Limb (tissue), 2 donors: ENCODE results near the gene CD151.
A peak's percentile ranks its signal among the peaks of the same experiment; 100 is the strongest.

Experiments used
- DNase-seq, 2 donors: peaks; one replicate each; pipeline ENCODE4 v3.0.0-alpha.2; 2016; ENCODE audit errors: extremely low spot score in 2 of 2

The CD151 gene

GRCh38 chr11:797296-798092 lies 35.3 kb upstream of the CD151 start:
- DNase-seq = peak; percentile 89

- peak; percentile 85 to 92 for DNase-seq
These were observed 34.5 kb upstream of the CD151 start, which contains the start of gene SLC25A22 for GRCh38 chr11:798093-798713. SLC25A22 (minus strand) TSS chr11:798281; CDS start chr11:795006, 3,275 bp downstream.

GRCh38 chr11:799641-800316 lies 33.0 kb upstream of the CD151 start:
- no peak for DNase-seq

DNA sequence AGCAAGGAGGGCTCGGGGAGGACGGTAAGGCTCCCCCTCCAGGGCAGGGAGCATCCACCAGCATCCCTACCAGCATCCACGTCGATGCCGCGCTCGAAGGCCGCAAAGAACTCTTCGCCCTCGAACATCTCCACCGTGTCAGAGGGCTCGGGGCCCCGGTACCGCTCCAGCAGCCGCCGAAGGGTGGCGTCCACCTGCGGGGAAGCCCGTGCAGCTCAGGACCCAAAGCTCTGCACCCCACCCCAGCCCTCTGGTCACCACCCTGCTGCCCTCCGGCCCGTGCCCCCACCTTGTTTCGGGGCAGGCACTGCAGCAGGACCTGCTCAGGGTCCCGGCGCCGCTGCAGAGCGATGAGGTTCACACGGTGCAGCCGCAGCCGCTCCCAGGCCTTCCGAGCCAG lies 32.3 kb upstream of the CD151 start:
- no peak for DNase-seq

- no peak for DNase-seq
These were observed 31.5 kb upstream of the CD151 start for GRCh38 chr11:801097-801780.

DNA sequence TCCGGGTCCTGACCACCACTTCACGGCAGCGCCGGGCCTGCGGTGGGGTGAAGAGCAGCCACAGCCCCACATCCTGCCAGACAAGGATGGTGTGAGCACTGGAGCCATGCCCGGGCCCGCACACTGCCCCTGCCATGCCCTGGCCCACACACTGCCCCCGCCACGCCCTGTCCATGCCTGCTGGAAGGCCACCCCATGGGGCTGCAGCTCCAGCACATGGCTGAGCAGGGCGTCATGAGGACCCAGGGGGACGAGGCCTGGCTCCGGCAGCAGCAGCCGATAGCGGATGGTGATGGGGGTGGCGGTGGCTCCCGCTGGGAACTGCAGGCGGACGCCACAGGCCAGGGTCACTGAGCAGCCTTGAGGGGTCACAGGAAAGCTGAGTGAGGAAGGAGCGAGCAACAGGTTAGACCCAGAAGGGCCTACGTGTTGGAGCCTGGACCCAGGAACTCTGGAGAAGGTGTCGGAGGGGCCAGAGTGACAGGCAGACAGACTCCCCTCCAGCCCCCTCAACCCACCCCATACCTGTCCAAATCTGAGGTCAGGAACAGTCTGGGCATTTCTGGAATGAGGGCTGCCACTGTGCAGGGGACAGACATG lies 30.6 kb upstream of the CD151 start:
- no peak for DNase-seq

DNA sequence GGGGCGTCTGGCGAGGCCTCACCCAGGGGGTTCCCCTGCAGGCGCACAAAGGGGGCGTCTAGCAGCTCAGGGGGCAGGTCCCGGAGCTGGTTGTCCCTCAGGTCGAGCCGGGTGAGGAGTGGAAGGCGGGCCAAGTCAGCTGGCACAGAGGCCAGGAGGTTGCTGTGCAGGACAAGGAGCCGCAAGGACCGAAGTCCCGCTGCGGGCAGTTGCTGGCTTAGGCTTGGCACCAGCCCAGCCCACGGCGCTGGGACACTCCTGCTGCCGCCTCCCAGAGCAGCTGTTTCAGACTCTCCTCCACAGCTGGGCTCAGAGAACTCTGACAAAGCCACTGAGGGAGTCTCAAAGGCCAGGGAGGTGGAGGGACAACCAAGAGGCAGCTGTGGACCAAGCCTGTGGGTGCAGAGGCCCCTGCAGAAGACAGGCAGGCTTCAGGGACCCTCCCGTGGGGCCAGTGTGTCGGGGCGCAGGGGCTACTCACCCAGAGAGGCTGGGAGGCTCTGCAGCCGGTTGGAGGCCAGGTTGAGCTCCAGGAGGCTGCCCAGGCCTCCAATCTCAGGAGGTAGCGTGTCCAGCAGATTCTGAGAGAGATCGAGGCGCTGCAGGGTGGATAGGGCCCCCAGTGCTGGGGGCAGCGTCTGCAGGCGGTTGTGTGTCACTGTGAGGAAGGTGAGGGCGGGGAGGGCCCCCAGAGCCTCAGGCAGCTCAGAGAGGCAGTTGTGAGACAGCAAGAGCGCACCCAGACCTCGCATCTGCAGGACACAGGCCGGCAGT lies 29.9 kb upstream of the CD151 start:
- no peak for DNase-seq

- DNase-seq = no peak
These were observed 29.3 kb upstream of the CD151 start for GRCh38 chr11:803467-803742.

GRCh38 chr11:803770-804598 lies 28.8 kb upstream of the CD151 start:
- no peak for DNase-seq

DNA sequence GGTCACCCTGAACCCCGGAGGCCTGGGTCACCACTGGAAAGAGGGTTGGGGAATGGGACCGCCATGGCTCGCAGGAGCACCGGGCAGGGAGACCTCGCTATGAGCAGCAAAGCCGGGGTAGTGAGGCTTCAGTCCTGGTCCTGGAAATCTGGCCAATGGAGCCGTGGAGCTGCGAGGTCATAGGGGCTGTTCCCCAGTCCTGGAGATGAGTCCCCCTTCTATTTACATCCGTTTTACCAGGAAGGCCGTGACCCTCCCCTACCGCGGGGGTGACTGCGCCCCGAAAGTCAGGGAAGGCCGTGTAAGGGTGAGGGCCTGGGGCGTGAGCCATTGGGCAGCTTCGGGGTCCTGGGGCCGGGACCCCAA lies 28.2 kb upstream of the CD151 start:
- no peak for DNase-seq

DNA sequence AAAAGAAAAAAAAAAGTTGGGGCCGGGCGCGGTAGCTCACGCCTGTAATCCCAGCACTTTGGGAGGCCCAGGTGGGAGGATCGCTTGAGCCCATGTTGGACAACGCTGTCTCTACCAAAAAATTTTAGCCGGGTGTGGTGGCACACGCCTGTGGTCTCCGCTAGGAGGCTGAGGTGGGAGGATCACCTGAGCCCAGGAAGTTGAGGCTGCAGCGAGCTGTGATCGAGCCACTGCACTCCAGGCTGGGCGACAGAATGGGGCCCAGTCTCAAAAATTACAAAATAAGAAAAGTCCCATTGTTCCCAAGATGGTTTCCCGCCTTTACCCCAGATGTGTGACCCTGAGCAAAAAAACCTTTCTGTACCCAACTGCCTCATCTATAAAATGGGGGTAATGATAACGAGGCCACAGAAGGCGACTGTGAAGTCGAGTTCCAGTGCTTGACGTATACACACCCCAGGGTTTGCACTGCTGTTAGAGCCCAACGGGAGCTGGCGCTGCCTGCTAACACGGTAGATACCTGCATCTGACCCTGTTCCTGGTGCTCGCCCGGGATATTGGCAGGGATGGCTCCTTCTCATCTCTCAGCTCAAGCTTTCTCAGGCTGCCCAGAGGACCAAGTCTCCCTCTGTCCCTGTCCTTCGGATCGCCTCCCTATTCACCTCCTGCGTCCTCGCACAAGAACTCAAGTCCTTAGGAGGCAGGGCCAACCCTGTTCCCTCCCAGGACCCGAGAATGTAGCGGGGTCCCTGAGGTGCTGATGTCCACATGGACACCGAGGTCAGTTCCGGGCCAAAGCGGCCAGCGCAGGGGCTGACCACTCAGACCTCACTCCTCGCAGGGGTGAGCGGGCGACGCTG lies 24.1 kb upstream of the CD151 start:
- no peak for DNase-seq

- DNase-seq = peak; percentile 96 to 99
These were observed 23.3 kb upstream of the CD151 start, which contains the start of gene RPLP2 for GRCh38 chr11:809287-810039. RPLP2 (plus strand) TSS chr11:809967; CDS start chr11:810235, 268 bp downstream.

DNA sequence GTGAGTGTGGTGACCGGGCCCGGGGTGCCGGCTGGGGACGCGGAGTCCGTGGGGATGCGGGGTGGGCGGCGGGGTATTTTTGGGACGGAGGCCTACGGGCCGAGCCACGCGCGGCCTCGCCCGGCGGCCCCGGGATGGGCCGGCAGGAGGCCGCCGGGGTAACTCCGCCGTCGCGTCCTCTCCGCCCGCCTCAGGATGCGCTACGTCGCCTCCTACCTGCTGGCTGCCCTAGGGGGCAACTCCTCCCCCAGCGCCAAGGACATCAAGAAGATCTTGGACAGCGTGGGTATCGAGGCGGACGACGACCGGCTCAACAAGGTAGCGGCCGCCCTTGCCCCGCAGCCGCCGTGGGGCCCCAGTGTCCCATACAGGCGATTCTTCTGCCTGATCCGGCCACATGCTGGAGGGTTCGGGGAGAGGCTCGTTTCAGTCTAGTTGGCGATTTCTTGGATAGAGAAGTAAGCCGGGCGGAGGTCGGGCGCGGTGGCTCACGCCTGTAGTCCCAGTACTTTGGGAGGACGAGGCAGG lies 22.6 kb upstream of the CD151 start:
- no peak for DNase-seq

DNA sequence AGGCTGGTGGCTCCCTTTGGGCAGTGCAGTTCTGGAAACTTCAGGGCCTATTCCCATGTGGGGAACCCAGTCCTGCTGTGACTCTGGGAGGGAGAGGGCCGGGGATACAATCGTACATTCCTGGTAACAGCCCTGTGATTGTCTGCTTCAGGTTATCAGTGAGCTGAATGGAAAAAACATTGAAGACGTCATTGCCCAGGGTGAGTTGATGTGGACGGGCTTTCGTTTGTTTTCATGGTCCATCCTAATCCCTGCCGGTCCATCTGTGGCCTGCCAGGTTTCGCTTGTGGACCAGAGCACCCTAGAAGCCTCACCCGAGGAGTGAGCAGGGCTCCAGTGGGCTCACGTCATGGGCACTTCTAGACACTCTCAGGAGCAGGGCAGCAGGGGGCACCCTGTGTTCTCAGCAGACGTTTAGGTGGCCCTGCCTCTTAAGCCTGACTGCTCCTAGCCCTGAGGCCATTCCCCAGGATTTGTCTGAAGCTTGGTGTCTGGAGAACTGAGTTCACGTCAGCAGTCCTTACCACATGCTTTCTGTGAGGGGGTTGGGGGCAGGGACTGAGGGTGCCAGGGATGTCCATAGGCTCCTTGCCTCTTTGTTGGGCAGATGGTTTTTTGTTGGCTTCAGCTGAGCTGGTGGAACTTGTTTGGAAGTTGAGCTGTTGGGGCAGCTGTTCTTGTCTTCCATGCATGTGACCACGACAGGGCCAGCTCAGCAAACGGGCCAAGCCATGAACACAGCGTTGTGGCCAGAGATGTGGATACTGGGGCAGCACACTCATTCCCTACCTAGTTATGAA lies 21.1 kb upstream of the CD151 start:
- DNase-seq = no peak

- no peak for DNase-seq
These were observed 20.4 kb upstream of the CD151 start for GRCh38 chr11:812390-812789.

DNA sequence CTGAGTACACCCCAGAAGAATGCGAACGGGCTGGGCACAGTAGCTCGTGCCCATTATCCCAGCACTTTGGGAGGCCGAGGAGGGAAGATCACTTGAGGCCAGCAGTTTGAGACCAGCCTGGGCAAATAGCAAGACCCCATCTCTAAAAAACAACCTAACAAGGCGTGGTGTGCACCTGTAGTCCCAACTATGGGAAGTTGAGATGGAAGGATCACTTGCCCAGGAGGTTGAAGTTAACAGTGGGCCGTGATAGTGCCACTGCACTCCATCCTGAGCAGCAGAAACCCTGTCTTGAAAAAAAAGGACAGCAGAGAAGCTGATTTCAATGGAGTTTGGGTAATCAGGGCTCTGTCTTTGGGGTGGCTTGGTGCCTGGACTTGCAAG lies 19.7 kb upstream of the CD151 start:
- DNase-seq = no peak

GRCh38 chr11:813456-814096 lies 19.2 kb upstream of the CD151 start:
- DNase-seq = no peak
